ENCODE measurements around the gene CDT1.

DNA sequence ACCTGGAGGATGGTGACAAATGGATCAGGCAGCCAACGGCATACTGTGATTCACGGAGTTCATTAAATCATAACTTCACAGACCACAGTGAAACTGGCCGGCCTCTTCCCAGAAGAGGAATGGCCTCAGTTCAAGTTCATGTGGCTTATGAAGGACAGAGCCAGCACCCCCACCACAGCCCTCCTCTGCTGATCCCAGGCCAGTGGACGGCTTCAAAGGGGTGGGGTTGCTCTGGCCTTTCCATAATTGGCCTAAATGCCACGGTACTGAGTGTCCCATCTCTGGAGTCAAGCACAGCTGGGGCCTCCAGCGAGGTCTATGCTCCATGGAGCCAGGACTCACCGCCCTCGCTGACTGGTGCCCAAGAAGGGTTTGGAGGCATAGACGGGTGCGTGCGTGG, 31.8 kb downstream of the CDT1 start:
- TF ChIP-seq, protein P1, sequence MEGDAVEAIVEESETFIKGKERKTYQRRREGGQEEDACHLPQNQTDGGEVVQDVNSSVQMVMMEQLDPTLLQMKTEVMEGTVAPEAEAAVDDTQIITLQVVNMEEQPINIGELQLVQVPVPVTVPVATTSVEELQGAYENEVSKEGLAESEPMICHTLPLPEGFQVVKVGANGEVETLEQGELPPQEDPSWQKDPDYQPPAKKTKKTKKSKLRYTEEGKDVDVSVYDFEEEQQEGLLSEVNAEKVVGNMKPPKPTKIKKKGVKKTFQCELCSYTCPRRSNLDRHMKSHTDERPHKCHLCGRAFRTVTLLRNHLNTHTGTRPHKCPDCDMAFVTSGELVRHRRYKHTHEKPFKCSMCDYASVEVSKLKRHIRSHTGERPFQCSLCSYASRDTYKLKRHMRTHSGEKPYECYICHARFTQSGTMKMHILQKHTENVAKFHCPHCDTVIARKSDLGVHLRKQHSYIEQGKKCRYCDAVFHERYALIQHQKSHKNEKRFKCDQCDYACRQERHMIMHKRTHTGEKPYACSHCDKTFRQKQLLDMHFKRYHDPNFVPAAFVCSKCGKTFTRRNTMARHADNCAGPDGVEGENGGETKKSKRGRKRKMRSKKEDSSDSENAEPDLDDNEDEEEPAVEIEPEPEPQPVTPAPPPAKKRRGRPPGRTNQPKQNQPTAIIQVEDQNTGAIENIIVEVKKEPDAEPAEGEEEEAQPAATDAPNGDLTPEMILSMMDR (IDR thresholded peaks at IDR 0.05): no peak
- TF ChIP-seq POLR2A (IDR thresholded peaks at IDR 0.05; ENCODE audit: low read depth): no peak
- TF ChIP-seq EP300 (IDR thresholded peaks at IDR 0.05): no peak
- TF ChIP-seq POLR2AphosphoS5 (IDR thresholded peaks at IDR 0.05): no peak

Data from esophagus muscularis mucosa (tissue), 4 donors.